ENCODE measurements around the gene FBLN1. TPM values are rescaled to one million over a fixed set of nuclear protein-coding genes. Genes with fewer than 3 reads are reported as not detected.

The FBLN1 gene
- total RNA-seq, 1 donor from 2014 or later: 271 TPM

DNA sequence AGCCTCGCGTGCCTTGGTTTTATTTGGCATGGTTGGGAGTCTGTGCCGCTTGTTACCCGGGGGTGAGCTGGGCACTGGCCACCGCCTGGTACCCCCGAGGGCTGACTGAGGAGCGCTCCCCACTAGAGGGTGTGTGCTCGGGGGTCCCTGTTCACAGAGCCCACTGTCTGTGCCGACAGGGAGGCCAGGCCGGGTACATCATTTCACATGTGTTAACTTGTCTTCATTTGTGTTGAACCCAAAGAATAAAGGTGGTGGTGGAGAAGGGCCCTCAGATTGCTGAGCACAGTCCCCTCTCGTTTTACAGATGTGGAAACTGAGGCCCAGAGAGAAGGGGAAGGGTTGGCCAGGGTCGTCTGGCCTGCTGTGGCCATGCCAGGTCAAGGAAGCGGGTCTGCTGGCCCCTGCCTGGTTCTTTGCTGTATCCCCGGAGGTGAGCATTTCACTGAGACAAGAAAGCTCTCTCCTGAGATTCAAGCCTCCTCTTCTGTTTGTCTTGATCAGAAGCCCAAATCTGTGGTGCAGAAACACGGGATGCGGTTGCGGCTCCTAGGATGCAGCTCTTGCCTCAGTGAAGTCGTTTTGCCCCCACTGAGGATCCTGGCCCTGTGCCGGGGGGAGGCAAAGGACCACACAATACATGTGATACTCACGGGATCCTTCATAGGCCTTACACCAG, 60.8 kb downstream of the FBLN1 start:
- H3K4me1 Mint-ChIP-seq (ENCODE audit: unreplicated experiment): no peaks in the 10 kb centered on the region
- H3K9me3 Mint-ChIP-seq: peaks cover 14% of the 10 kb centered on the region
- H3K36me3 Mint-ChIP-seq: peaks cover 46% of the 10 kb centered on the region
- no peaks in the 10 kb centered on the region for H3K27me3 Mint-ChIP-seq
- TF ChIP-seq, protein P1, sequence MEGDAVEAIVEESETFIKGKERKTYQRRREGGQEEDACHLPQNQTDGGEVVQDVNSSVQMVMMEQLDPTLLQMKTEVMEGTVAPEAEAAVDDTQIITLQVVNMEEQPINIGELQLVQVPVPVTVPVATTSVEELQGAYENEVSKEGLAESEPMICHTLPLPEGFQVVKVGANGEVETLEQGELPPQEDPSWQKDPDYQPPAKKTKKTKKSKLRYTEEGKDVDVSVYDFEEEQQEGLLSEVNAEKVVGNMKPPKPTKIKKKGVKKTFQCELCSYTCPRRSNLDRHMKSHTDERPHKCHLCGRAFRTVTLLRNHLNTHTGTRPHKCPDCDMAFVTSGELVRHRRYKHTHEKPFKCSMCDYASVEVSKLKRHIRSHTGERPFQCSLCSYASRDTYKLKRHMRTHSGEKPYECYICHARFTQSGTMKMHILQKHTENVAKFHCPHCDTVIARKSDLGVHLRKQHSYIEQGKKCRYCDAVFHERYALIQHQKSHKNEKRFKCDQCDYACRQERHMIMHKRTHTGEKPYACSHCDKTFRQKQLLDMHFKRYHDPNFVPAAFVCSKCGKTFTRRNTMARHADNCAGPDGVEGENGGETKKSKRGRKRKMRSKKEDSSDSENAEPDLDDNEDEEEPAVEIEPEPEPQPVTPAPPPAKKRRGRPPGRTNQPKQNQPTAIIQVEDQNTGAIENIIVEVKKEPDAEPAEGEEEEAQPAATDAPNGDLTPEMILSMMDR (conservative IDR thresholded peaks at IDR 0.05): no peak
- no peak for DNase-seq (ENCODE audit: extremely low spot score, unreplicated experiment)
- no peak overlapping the region for H3K4me3 Mint-ChIP-seq
- H3K27ac Mint-ChIP-seq: no peak overlapping the region

DNA sequence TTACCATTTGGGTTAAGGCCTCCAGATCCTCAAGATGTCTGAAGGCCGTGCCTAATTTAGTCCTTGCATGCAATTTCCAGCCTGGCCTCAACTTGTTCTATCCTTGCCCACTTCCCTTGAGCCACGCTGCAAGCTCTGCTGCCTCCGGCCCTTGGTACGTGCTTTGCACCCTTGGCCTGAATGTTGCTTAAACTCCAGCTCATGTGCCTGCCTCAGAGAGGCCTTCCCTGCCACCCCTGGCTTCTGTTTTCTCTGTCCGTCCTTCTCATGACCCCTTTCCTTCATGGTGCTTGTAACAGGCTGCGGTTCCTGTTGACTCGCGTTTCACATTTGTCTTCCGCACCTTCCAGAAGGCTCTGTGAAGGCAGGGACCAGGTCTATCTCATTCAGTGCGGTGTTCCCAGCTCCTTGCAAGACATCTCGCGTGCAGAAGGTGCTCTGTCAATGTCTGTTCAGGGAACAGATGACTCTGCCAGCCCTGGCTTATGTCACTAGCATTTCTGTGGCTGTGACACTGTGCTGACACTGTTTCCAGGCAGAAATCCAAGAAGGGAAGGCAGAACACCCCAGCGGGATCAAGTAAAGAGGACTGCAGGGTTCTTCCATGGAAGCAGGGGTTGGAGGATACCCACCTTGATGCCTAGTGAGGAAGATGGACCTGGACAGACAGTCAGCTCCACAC, 61.8 kb downstream of the FBLN1 start:
- Mint-ChIP-seq H3K27ac (peak overlapping the region; percentile 71), H3K4me3 (no peak overlapping the region), H3K27me3 (no peaks in the 10 kb centered on the region), H3K4me1 (ENCODE audit: unreplicated experiment) (no peaks in the 10 kb centered on the region), H3K9me3 (peaks cover 14% of the 10 kb centered on the region), H3K36me3 (peaks cover 41% of the 10 kb centered on the region)
- no peak for DNase-seq (ENCODE audit: extremely low spot score, unreplicated experiment)
- TF ChIP-seq, protein P1 (conservative IDR thresholded peaks at IDR 0.05): no peak

DNA sequence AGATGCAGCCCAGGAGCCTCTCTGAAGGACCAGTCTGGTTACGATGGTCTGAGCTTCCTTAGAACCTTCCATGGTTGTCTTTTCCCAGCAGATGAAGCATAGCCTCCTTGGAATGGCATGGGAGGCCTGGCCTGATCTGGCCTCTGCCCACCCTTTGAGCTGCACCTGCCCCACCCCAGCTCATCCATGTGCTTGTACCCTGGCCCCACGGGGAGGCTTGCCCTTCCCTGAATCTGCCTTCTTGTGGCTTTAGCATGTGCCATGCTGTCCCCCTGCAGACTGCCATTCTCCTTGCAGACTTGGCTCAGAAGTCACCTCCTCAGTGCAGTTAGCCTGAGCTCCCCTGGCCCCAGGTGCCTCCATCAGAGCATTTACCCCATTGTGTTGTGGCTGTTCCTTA, 62.5 kb downstream of the FBLN1 start:
- Mint-ChIP-seq H3K4me1 (ENCODE audit: unreplicated experiment) (no peaks in the 10 kb centered on the region), H3K27me3 (no peaks in the 10 kb centered on the region), H3K4me3 (no peak overlapping the region), H3K9me3 (peaks cover 11% of the 10 kb centered on the region), H3K27ac (no peak overlapping the region), H3K36me3 (peaks cover 36% of the 10 kb centered on the region)
- TF ChIP-seq, protein P1 (conservative IDR thresholded peaks at IDR 0.05): no peak
- DNase-seq (ENCODE audit: extremely low spot score, unreplicated experiment): no peak

DNA sequence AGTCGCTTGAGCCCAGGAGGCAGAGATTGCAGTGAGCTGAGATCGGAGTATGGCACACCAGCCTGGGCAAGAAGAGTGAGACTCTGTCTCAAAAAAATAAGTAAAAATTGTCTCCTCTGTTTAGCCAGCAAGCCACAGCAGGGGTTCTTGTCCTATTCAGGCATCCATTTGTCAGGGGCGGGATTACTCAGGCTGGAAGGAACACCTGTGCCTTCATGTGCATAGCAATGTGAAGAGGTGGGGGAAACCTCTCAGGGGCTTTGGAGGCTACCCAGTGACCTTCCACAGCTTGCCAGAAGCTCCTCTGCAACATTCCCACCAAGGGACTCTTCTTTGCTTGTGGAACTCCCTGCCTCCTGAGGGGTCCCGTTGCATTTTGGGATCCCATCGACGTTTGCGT, 63.3 kb downstream of the FBLN1 start:
- DNase-seq (ENCODE audit: extremely low spot score, unreplicated experiment): no peak
- H3K9me3 Mint-ChIP-seq: peaks cover 9% of the 10 kb centered on the region
- no peak overlapping the region for H3K27ac Mint-ChIP-seq
- peaks cover 34% of the 10 kb centered on the region for H3K36me3 Mint-ChIP-seq
- TF ChIP-seq, protein P1 (conservative IDR thresholded peaks at IDR 0.05): no peak
- H3K27me3 Mint-ChIP-seq: no peaks in the 10 kb centered on the region
- no peaks in the 10 kb centered on the region for H3K4me1 Mint-ChIP-seq (ENCODE audit: unreplicated experiment)
- no peak overlapping the region for H3K4me3 Mint-ChIP-seq

DNA sequence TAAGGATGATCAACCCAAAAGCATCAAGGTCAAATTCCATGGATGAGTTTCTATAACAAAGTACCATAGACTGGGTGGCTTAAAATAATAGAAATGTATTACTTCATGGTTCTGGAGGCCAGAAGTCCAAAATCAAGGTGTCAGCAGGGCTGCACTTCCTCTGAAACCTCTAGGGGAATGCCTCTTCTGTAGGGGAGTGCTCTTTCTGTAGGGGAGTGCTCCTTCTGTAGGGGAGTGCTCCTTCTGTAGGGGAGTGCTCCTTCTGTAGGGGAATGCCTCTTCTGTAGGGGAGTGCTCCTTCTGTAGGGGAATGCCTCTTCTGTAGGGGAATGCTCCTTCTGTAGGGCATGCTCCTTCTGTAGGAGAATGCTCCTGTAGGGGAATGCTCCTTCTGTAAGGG, 65.5 kb downstream of the FBLN1 start:
- no peak for DNase-seq (ENCODE audit: extremely low spot score, unreplicated experiment)
- H3K4me3 Mint-ChIP-seq: no peak overlapping the region
- TF ChIP-seq, protein P1 (conservative IDR thresholded peaks at IDR 0.05): no peak
- H3K4me1 Mint-ChIP-seq (ENCODE audit: unreplicated experiment): no peaks in the 10 kb centered on the region
- H3K27me3 Mint-ChIP-seq: no peaks in the 10 kb centered on the region
- H3K9me3 Mint-ChIP-seq: peaks cover 5% of the 10 kb centered on the region
- H3K27ac Mint-ChIP-seq: no peak overlapping the region
- peaks cover 26% of the 10 kb centered on the region for H3K36me3 Mint-ChIP-seq

All from type B pancreatic cell (in vitro differentiated cells).